ENCODE measurements around the gene BBS4. TPM values are rescaled to one million over a fixed set of nuclear protein-coding genes. Genes with fewer than 3 reads are reported as not detected.

Gene BBS4
- total and polyA plus RNA-seq, 2 of the 4 experiments (the other 2 are of a cell fraction), result 15.8 to 21.0 TPM

GRCh38 chr15:72688697-72689096 is 2.7 kb downstream of the BBS4 start:
- no peak overlapping the region for H2AK9ac ChIP-seq (replicated peaks; ENCODE audit: low read depth, low read length, poor library complexity)
- no peak overlapping the region for H3K4me2 ChIP-seq (ENCODE audit: low read depth, low read length)
- no peak overlapping the region for H3K27ac ChIP-seq (ENCODE audit: insufficient read depth, low read length)
- no peak overlapping the region for H3K14ac ChIP-seq (replicated peaks; ENCODE audit: low read depth, low read length)
- H3K18ac ChIP-seq (ENCODE audit: low read depth, low read length), result no peak overlapping the region
- no peaks in the 10 kb centered on the region; the same call in 1 of the 2 replicates for H3K36me3 ChIP-seq (ENCODE audit: control insufficient read depth, insufficient read depth, low read length)
- intact Hi-C loops (cut with micrococcal nuclease) (no loop called here), in situ Hi-C loops (cut with MboI; ENCODE audit: low sequenced_read_pairs) (no loop called here), dilution Hi-C loops (cut with HindIII; ENCODE audit: low sequenced_read_pairs, unreplicated experiment) (no loop called here)
- ATAC-seq (ENCODE audit: low read depth), result no peak
- no peaks in the 10 kb centered on the region for H3K27me3 ChIP-seq (ENCODE audit: control insufficient read depth, insufficient read depth, low read length)
- no peak overlapping the region for H2AFZ ChIP-seq (replicated peaks; ENCODE audit: low read length, poor library complexity)
- no peaks in the 10 kb centered on the region for H4K20me1 ChIP-seq (ENCODE audit: insufficient read depth, low read length)
- no peak overlapping the region for H3K9ac ChIP-seq (ENCODE audit: low read depth, low read length)
- no peak overlapping the region for H3K23ac ChIP-seq (ENCODE audit: low read depth, low read length)
- no peak overlapping the region for H4K91ac ChIP-seq (ENCODE audit: insufficient read depth, low read depth, low read length)
- no peak overlapping the region for H3K4me3 ChIP-seq (ENCODE audit: insufficient read depth, low read depth, low read length)
- ChIA-PET CTCF (interaction anchor here (0.6 kb wide), 1 partner anchor 186 kb away, joined by 7 read pairs; no protein-coding TSS in a partner anchor), POLR2A (ENCODE audit: unreplicated experiment) (interaction anchor here (0.6 kb wide), 1 partner anchor 54 kb away, joined by 5 read pairs; no protein-coding TSS in a partner anchor)
- H3K9me1 ChIP-seq (ENCODE audit: insufficient read depth, low read length), result no peaks in the 10 kb centered on the region
- H3K79me1 ChIP-seq (ENCODE audit: low read depth in 1 of 2, low read length in 2 of 2), result peaks cover 0 to 17% of the 10 kb centered on the region in 2 experiments; a peak in 3 of 4 replicates
- H3K4ac ChIP-seq (ENCODE audit: low read depth, low read length), result no peak overlapping the region
- no peak overlapping the region for H2BK5ac ChIP-seq (ENCODE audit: low read depth, low read length, poor library complexity, severe bottlenecking)
- no peak overlapping the region for H4K8ac ChIP-seq (ENCODE audit: low read depth in 2 of 2, low read length in 2 of 2)
- DNase-seq, result no peak
- no peak overlapping the region for H2BK120ac ChIP-seq (ENCODE audit: low read depth, low read length)
- no peak for TF ChIP-seq SMC3 (IDR thresholded peaks at IDR 0.05; ENCODE audit: low read depth, low read length)
- TF ChIP-seq POLR2A (IDR thresholded peaks at IDR 0.05; ENCODE audit: low read depth, low read length), result no peak
- TF ChIP-seq CEBPB (IDR thresholded peaks at IDR 0.05; ENCODE audit: low read depth, low read length), result no peak
- no peak for TF ChIP-seq CHD1 (IDR thresholded peaks at IDR 0.05; ENCODE audit: low read depth, low read length)
- TF ChIP-seq FOS (IDR thresholded peaks at IDR 0.05; ENCODE audit: low read depth, low read length), result no peak
- no peak for TF ChIP-seq NFE2L2 (IDR thresholded peaks at IDR 0.05; ENCODE audit: low read depth, low read length)
- TF ChIP-seq RCOR1 (IDR thresholded peaks at IDR 0.05; ENCODE audit: insufficient replicate concordance, low read length), result no peak
- TF ChIP-seq USF2 (IDR thresholded peaks at IDR 0.05; ENCODE audit: low read depth, low read length), result no peak
- TF ChIP-seq RAD21 (IDR thresholded peaks at IDR 0.05; ENCODE audit: low read length), result no peak
- TF ChIP-seq ELK1 (IDR thresholded peaks at IDR 0.05; ENCODE audit: borderline replicate concordance, low read depth, low read length), result no peak
- TF ChIP-seq MXI1 (IDR thresholded peaks at IDR 0.05; ENCODE audit: borderline replicate concordance, low read depth, low read length), result no peak
- no peak for TF ChIP-seq MAZ (IDR thresholded peaks at IDR 0.05; ENCODE audit: borderline replicate concordance, low read depth, low read length)
- TF ChIP-seq RFX5 (IDR thresholded peaks at IDR 0.05; ENCODE audit: low read depth, low read length), result no peak
- no CpG with 5 or more reads among the region's 5 CpGs for WGBS, 2 experiments (ENCODE audit: extremely low coverage in 2 of 2, insufficient read length in 1 of 2)
- no peak overlapping the region for H4K5ac ChIP-seq (ENCODE audit: low read depth, low read length)
- no TSS peak for BruUV-seq (replicated peaks)
- H3K56ac ChIP-seq (ENCODE audit: extremely low read depth, insufficient read depth, low read length), result no peak overlapping the region
- 0 out of 2 replicates have a peak, but pooled peaks cover 1% of the 10 kb centered on the region for H3K4me1 ChIP-seq (ENCODE audit: control insufficient read depth, insufficient read depth, low read length)
- H3K9me3 ChIP-seq (ENCODE audit: control insufficient read depth, insufficient read depth, low read length), result no peaks in the 10 kb centered on the region
- no peak overlapping the region for H2BK20ac ChIP-seq (ENCODE audit: low read depth, low read length)
- H2AK5ac ChIP-seq (ENCODE audit: low read depth, low read length), result no peak overlapping the region
- H2BK15ac ChIP-seq (ENCODE audit: low read depth, low read length), result no peak overlapping the region
